ENCODE data around the gene LRRFIP1.
A peak's percentile ranks its signal among the peaks of the same experiment; 100 is the strongest.
"Not testable (repeated sequence)": the region's sequence is repeated elsewhere in the genome, so short reads cannot be mapped to it uniquely, and the experiment has no call there.

LRRFIP1 gene

DNA sequence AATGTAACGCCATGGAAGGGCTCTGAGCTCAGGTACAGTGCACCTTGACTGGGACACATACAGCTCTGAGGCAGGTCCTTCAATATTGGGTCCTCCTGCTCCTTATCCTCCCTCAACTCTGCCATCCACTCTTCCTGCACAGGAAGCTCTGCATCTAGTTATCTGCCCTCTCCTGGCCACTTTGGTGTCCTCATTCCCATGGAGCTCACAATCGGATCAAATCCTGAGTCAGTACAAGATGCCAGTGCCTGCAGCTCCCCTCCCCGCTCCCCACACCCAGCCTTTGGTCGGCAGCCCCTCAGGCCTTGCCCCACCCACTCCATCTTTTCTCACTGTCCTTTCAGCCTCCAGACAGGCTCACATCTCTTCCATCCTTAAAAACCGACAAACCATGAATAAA is 58.0 kb downstream of the LRRFIP1 start:
- TF ChIP-seq CTCF (IDR thresholded peaks at IDR 0.05; ENCODE audit: borderline replicate concordance, insufficient read depth, low read depth, low read length): no peak
- H3K4me3 ChIP-seq (ENCODE audit: low read depth, low read length): no peak overlapping the region

DNA sequence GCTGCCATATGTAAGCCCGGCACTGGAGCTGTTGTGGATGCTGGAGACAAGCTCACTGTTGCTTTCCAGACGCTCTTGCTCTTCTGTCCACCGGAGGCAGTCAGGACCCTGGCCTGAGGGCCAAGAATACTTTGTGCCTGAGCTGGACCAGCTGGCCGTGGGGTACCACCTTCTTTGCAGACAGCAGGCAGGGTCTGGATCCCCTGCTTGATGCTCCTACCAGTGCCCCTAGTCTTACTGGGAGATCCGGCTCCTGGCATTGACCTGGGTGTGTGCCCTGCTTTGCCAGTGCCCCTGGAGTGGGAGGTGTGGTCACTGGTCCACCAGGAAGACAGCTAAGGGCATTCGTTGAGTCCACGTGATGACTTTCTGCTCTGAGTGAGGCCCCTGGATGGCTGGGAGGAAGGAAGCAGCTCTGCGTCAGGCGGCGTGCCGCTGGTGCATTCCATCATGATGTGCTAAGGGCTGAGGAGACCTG is 59.3 kb downstream of the LRRFIP1 start:
- no peak overlapping the region for H3K4me3 ChIP-seq (ENCODE audit: low read depth, low read length)
- TF ChIP-seq CTCF (IDR thresholded peaks at IDR 0.05; ENCODE audit: borderline replicate concordance, insufficient read depth, low read depth, low read length): peak; percentile 64

DNA sequence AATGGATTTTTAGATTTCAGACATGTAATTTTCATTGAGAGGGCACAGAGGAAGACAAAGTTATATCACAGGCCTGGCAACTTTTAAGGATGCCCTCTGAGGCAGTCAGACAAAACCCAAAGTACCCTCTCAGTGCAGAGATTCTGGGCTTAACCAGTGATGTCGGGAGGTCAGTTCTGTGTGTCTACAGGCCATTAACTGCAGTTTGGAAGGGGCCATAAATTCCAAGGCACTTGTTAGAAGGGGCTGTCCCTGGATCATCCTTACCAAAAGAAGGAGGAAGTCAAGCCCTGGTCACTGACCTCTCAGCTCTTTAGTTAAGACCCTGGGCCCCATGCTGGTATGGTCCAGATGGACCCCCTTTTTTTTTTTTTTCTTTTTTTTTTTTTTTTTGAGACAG is 60.7 kb downstream of the LRRFIP1 start:
- TF ChIP-seq CTCF (IDR thresholded peaks at IDR 0.05; ENCODE audit: borderline replicate concordance, insufficient read depth, low read depth, low read length): no peak
- no peak overlapping the region for H3K4me3 ChIP-seq (ENCODE audit: low read depth, low read length)

GRCh38 chr2:237688541-237688940 is 61.2 kb downstream of the LRRFIP1 start:
- H3K4me3 ChIP-seq (ENCODE audit: low read depth, low read length): not testable (repeated sequence)

- TF ChIP-seq CTCF (IDR thresholded peaks at IDR 0.05; ENCODE audit: borderline replicate concordance, insufficient read depth, low read depth, low read length): no peak
- H3K4me3 ChIP-seq (ENCODE audit: low read depth, low read length): no peak overlapping the region
Observed at GRCh38 chr2:237689336-237690131, 62.1 kb downstream of the LRRFIP1 start.

GRCh38 chr2:237691029-237691907 is 63.9 kb downstream of the LRRFIP1 start:
- no peak for TF ChIP-seq CTCF (IDR thresholded peaks at IDR 0.05; ENCODE audit: borderline replicate concordance, insufficient read depth, low read depth, low read length)
- H3K4me3 ChIP-seq (ENCODE audit: low read depth, low read length): peak overlapping the region; percentile 76

DNA sequence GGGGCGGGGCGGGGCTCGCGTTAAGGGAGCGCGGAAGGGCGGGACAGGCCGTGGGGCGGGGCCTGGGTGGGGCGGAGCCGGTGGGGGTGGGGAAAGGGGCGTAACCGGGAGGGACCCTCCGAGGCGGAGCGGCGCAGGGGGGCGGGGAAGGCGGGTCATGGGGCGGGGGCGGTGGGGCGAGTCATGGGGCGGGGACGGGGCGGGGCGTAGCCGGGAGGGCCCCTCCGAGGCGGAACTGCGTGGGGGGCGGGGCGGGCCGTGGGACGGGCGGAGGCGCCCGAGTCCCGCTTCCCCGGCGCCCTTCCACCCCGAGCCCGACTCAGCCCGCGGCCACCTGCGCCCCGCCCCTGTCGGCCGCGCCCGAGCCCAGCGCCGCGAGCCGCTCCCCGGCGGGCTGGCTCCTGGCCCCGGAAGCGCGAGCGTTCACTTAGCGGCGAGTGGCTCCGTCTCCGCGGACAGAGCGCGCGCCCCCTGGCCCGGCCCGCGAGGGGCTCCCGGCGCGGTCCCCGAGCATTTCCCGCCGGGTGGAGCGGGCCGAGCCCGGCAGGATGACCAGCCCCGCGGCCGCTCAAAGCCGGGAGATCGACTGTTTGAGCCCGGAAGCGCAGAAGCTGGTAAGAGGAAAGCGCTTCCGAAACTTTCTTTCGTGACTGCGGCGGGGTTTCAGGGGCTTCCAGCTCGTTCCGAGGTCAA is 64.7 kb downstream of the LRRFIP1 start:
- no peak for TF ChIP-seq CTCF (IDR thresholded peaks at IDR 0.05; ENCODE audit: borderline replicate concordance, insufficient read depth, low read depth, low read length)
- H3K4me3 ChIP-seq (ENCODE audit: low read depth, low read length): peak overlapping the region; percentile 91

Measured in GM12875 (cell line).